ENCODE measurements around the gene AFF2.

Gene AFF2

GRCh38 chrX:148856505-148856904 lies 356.1 kb downstream of the AFF2 start:
- TF ChIP-seq CTCF (IDR thresholded peaks at IDR 0.05; ENCODE audit: control insufficient read depth, insufficient read depth, low read depth, low read length, missing control alignments), result no peak
- DNase-seq (ENCODE audit: low read depth), result no peak
- no peak overlapping the region for H3K4me3 ChIP-seq (ENCODE audit: control insufficient read depth, low read depth, low read length)

- H3K4me3 ChIP-seq (ENCODE audit: control insufficient read depth, low read depth, low read length), result no peak overlapping the region
- no peak for DNase-seq (ENCODE audit: low read depth)
- no peak for TF ChIP-seq CTCF (IDR thresholded peaks at IDR 0.05; ENCODE audit: control insufficient read depth, insufficient read depth, low read depth, low read length, missing control alignments)
Observed at GRCh38 chrX:148865277-148866210, 365.1 kb downstream of the AFF2 start.

- DNase-seq (ENCODE audit: low read depth), result no peak
- H3K4me3 ChIP-seq (ENCODE audit: control insufficient read depth, low read depth, low read length), result no peak overlapping the region
- TF ChIP-seq CTCF (IDR thresholded peaks at IDR 0.05; ENCODE audit: control insufficient read depth, insufficient read depth, low read depth, low read length, missing control alignments), result no peak
Observed at GRCh38 chrX:148867596-148867995, 367.2 kb downstream of the AFF2 start.

GRCh38 chrX:148871422-148872160 lies 371.2 kb downstream of the AFF2 start:
- DNase-seq (ENCODE audit: low read depth), result peak; percentile 81
- no peak for TF ChIP-seq CTCF (IDR thresholded peaks at IDR 0.05; ENCODE audit: control insufficient read depth, insufficient read depth, low read depth, low read length, missing control alignments)
- H3K4me3 ChIP-seq (ENCODE audit: control insufficient read depth, low read depth, low read length), result no peak overlapping the region

GRCh38 chrX:148872161-148872535 lies 371.7 kb downstream of the AFF2 start:
- no peak for TF ChIP-seq CTCF (IDR thresholded peaks at IDR 0.05; ENCODE audit: control insufficient read depth, insufficient read depth, low read depth, low read length, missing control alignments)
- no peak for DNase-seq (ENCODE audit: low read depth)
- no peak overlapping the region for H3K4me3 ChIP-seq (ENCODE audit: control insufficient read depth, low read depth, low read length)

- no peak overlapping the region for H3K4me3 ChIP-seq (ENCODE audit: control insufficient read depth, low read depth, low read length)
- TF ChIP-seq CTCF (IDR thresholded peaks at IDR 0.05; ENCODE audit: control insufficient read depth, insufficient read depth, low read depth, low read length, missing control alignments), result no peak
- DNase-seq (ENCODE audit: low read depth), result no peak
Observed at GRCh38 chrX:148872881-148873280, 372.5 kb downstream of the AFF2 start.
